Endothelial cell of umbilical vein (primary cell): ENCODE results near the gene FPR1. TPM values are rescaled to one million over a fixed set of nuclear protein-coding genes. Genes with fewer than 3 reads are reported as not detected.

ENCODE experiments used
- BruUV-seq: library from RNA; stranded (reverse); fragments of 400-500 nt; replicated peaks from 2 replicates; lab custom pipeline; 2021; lab: Mats Ljungman, UMichigan
- CTCF ChIA-PET: fragments of 300-600, 350-600 bp; sonication (Branson Sonifier 250); formaldehyde crosslinking; loops from one replicate; lab custom pipeline; 2021; ENCODE audit warnings: antibody characterized with exemption, inconsistent platforms; lab: Charles Lee
- POLR2A ChIA-PET: fragments of 300-600, 350-600 bp; sonication (Branson Sonifier 250); formaldehyde crosslinking; loops from one replicate; lab custom pipeline; 2021; ENCODE audit warnings: antibody characterized with exemption, inconsistent platforms; lab: Charles Lee
- DNase-seq: peaks from one replicate; pipeline ENCODE4 v3.0.0-alpha.2; 2011; ENCODE audit warnings: low read depth, low spot score
- FAIRE-seq: peaks from 2 replicates; lab custom pipeline; 2011; peaks lifted over from hg19 to GRCh38; lab: Jason Lieb, UNC
- H2AFZ ChIP-seq: 2 replicates; pipeline ENCODE4 v1.6.0; 2012; ENCODE audit warnings: low read depth, low read length, control low read depth, inconsistent platforms
- H3K27ac ChIP-seq: 2 replicates; pipeline ENCODE4 v1.5.1; 2011; ENCODE audit warnings: low read depth, mild to moderate bottlenecking, control low read depth, low read length, moderate library complexity; ENCODE audit not compliant: insufficient read depth
- H3K27me3 ChIP-seq, 2 experiments: 2 replicates each; pipeline versions ENCODE4 v1.6.0 to v1.6.1; 2011; ENCODE audit warnings: low read length in 2 of 2, mixed read lengths in 1 of 2; ENCODE audit not compliant: control insufficient read depth in 2 of 2, insufficient read depth in 2 of 2
- H3K36me3 ChIP-seq, 2 experiments: 2 replicates in 1 of 2; 3 replicates in 1 of 2; pipeline ENCODE4 v1.5.1; 2011; ENCODE audit warnings: low read length in 2 of 2, mild to moderate bottlenecking in 1 of 2, moderate library complexity in 1 of 2; ENCODE audit not compliant: control insufficient read depth in 2 of 2, insufficient read depth in 2 of 2; ENCODE audit errors: extremely low read depth in 1 of 2
- H3K4me1 ChIP-seq: 3 replicates; pipeline ENCODE4 v1.5.1; 2011; ENCODE audit warnings: mild to moderate bottlenecking, low read length; ENCODE audit not compliant: control insufficient read depth, insufficient read depth; ENCODE audit errors: extremely low read depth
- H3K4me2 ChIP-seq: 2 replicates; pipeline ENCODE4 v1.6.1; 2011; ENCODE audit warnings: low read length, control low read depth, mixed read lengths; ENCODE audit not compliant: insufficient read depth
- H3K4me3 ChIP-seq, 3 experiments: fragments of 200-600 bp in 1 of 3; sonication (generic), shearing (Covaris generic) in 1 of 3; replicated peaks in 1 of 3; 2 replicates each; pipeline ENCODE4 v1.5.1; 2011 to 2016; ENCODE audit warnings: control low read depth in 3 of 3, low read length in 3 of 3, mild to moderate bottlenecking in 2 of 3, inconsistent platforms in 1 of 3, low read depth in 1 of 3, moderate library complexity in 1 of 3; ENCODE audit not compliant: insufficient read depth in 1 of 3
- H3K79me2 ChIP-seq: 2 replicates; pipeline ENCODE4 v1.6.0; 2012; ENCODE audit warnings: low read length, inconsistent platforms; ENCODE audit not compliant: control insufficient read depth, insufficient read depth
- H3K9ac ChIP-seq: replicated peaks from 2 replicates; pipeline ENCODE3; 2011; ENCODE audit warnings: low read length, control low read depth; ENCODE audit not compliant: insufficient read depth; ENCODE audit errors: extremely low read depth
- H3K9me1 ChIP-seq: replicated peaks from 3 replicates; pipeline ENCODE4 v1.6.0; 2011; ENCODE audit warnings: mild to moderate bottlenecking, low read length; ENCODE audit not compliant: control insufficient read depth, insufficient read depth; ENCODE audit errors: extremely low read depth
- H3K9me3 ChIP-seq: replicated peaks from 2 replicates; pipeline ENCODE4 v1.5.1; 2012; ENCODE audit warnings: low read length, inconsistent platforms; ENCODE audit not compliant: control insufficient read depth, insufficient read depth
- H4K20me1 ChIP-seq: replicated peaks from 2 replicates; pipeline ENCODE3; 2011; ENCODE audit warnings: mild to moderate bottlenecking, low read length; ENCODE audit not compliant: control insufficient read depth, insufficient read depth; ENCODE audit errors: extremely low read depth
- CTCF ChIP-seq, 2 donors: IDR thresholded peaks; 1 replicate in 1 of 2; 2 replicates in 1 of 2; pipeline ENCODE4 v1.5.1; 2011; ENCODE audit warnings: low read length in 2 of 2, mild to moderate bottlenecking in 2 of 2, moderate library complexity in 2 of 2, control low read depth in 1 of 2, inconsistent platforms in 1 of 2, low read depth in 1 of 2; ENCODE audit not compliant: insufficient read depth in 1 of 2; ENCODE audit errors: extremely low read depth in 1 of 2
- EZH2 ChIP-seq: IDR thresholded peaks from 2 replicates; pipeline ENCODE4 v1.6.1; 2012; ENCODE audit warnings: borderline replicate concordance, low read depth, mild to moderate bottlenecking, moderate library complexity, low read length, inconsistent platforms; ENCODE audit not compliant: severe bottlenecking
- FOS ChIP-seq: IDR thresholded peaks from 2 replicates; pipeline ENCODE4 v1.6.1; 2011; ENCODE audit warnings: mild to moderate bottlenecking, low read length, moderate library complexity, borderline replicate concordance; ENCODE audit not compliant: insufficient read depth
- GATA2 ChIP-seq: IDR thresholded peaks from 2 replicates; pipeline ENCODE4 v1.7.0; 2011; ENCODE audit warnings: low read depth, mild to moderate bottlenecking, moderate library complexity, mixed read lengths, low read length; ENCODE audit not compliant: insufficient read length, insufficient read depth
- JUN ChIP-seq: IDR thresholded peaks from 2 replicates; pipeline ENCODE4 v1.6.1; 2011; ENCODE audit warnings: borderline replicate concordance, low read depth; ENCODE audit not compliant: insufficient read length, insufficient read depth
- MAX ChIP-seq: IDR thresholded peaks from 2 replicates; pipeline ENCODE4 v1.6.1; 2011; ENCODE audit not compliant: insufficient read depth, insufficient read length
- MYC ChIP-seq: IDR thresholded peaks from one replicate; pipeline ENCODE4 v1.6.1; 2011; ENCODE audit warnings: mild to moderate bottlenecking, low read depth, low read length
- POLR2A ChIP-seq: IDR thresholded peaks from 2 replicates; pipeline ENCODE4 v1.6.1; 2012; ENCODE audit warnings: low read depth, mild to moderate bottlenecking, control low read depth, low read length
- POLR2AphosphoS5 ChIP-seq: IDR thresholded peaks from 2 replicates; pipeline ENCODE4 v1.6.1; 2012; ENCODE audit warnings: low read depth, mild to moderate bottlenecking, control low read depth, low read length, moderate library complexity; ENCODE audit not compliant: insufficient read depth
- dilution Hi-C: fragments of 300-500 bp; cut with MboI; formaldehyde crosslinking; loops from one replicate; pipeline ENCODE4 v1.15.0; 2019; ENCODE audit warnings: low sequenced_read_pairs; ENCODE audit not compliant: extremely low pct_ligation_motif_present
- intact Hi-C: fragments of 100-400 bp; cut with micrococcal nuclease; formaldehyde crosslinking; loops from one replicate; pipeline ENCODE4 v1.10.0; 2022
- polyA plus RNA-seq, 4 experiments: library from polyadenylated mRNA; depleted of rRNA in 3 of 4; stranded (reverse) in 3 of 4; unstranded in 1 of 4; fragments of >200 nt; gene quantifications; 2 replicates each; pipeline versions ENCODE4 v1.2.1 to v1.2.3, GENCODE V29; 2011 to 2012; ENCODE audit warnings: missing spikeins in 1 of 4
- total RNA-seq: library from RNA; stranded (reverse); gene quantifications from 2 replicates; pipeline ENCODE4 v1.2.3, GENCODE V29; 2021

Gene FPR1
- total and polyA plus RNA-seq, 2 donors (not counting 3 experiments of a cell fraction or from before 2014, with no cell fraction given) = not detected

- FAIRE-seq = no peak
- TF ChIP-seq EZH2 (no peak), CTCF (IDR thresholded peaks at IDR 0.05; ENCODE audit: extremely low read depth in 1 of 2, insufficient read depth in 1 of 2, low read depth in 1 of 2, low read length in 2 of 2) (no peak), MYC (no peak), GATA2 (no peak), POLR2AphosphoS5 (no peak), FOS (no peak), MAX (no peak), POLR2A (no peak), JUN (no peak)
- intact Hi-C loops = no loop called here
- Histone ChIP-seq H4K20me1 (no peaks in the 10 kb centered on the region), H3K36me3 (no peaks in the 10 kb centered on the region), H3K79me2 (no peaks in the 10 kb centered on the region), H3K4me3 (no peak overlapping the region), H3K27ac (no peak overlapping the region), H3K9me1 (no peaks in the 10 kb centered on the region), H3K9me3 (no peaks in the 10 kb centered on the region), H3K4me1 (no peaks in the 10 kb centered on the region), H3K27me3 (no peaks in the 10 kb centered on the region), H3K4me2 (no peak overlapping the region), H3K9ac (no peak overlapping the region), H2AFZ (no peak overlapping the region)
- BruUV-seq = no TSS peak
- ChIA-PET CTCF (no interaction called here), POLR2A (no interaction called here)
- no peak for DNase-seq
- dilution Hi-C loops = no loop called here
Observed at GRCh38 chr19:51771376-51772130, 19.9 kb upstream of the FPR1 start.
